ENCODE measurements around the gene RSPO4.

The RSPO4 gene

GRCh38 chr20:958936-959815 is 42.9 kb downstream of the RSPO4 start:
- H3K9me3 ChIP-seq (ENCODE audit: low read depth, low read length), result no peaks in the 10 kb centered on the region
- no peak for DNase-seq (ENCODE audit: low read depth, low spot score)
- H3K4me3 ChIP-seq, result no peak overlapping the region
- no peak for TF ChIP-seq POLR2AphosphoS5 (IDR thresholded peaks at IDR 0.05; ENCODE audit: borderline replicate concordance, low read depth, low read length)
- TF ChIP-seq FOXP2 (optimal IDR thresholded peaks at IDR 0.05; ENCODE audit: control extremely low read depth, extremely low read length, insufficient read depth), result no peak
- no peak for TF ChIP-seq EZH2 (IDR thresholded peaks at IDR 0.05)
- H3K9ac ChIP-seq (ENCODE audit: insufficient read length), result no peak overlapping the region
- no peak overlapping the region for H3K27ac ChIP-seq
- H3K36me3 ChIP-seq (ENCODE audit: insufficient read depth, low read length), result no peaks in the 10 kb centered on the region

- no peaks in the 10 kb centered on the region for H3K9me3 ChIP-seq (ENCODE audit: low read depth, low read length)
- TF ChIP-seq EZH2 (IDR thresholded peaks at IDR 0.05) (no peak), POLR2AphosphoS5 (IDR thresholded peaks at IDR 0.05; ENCODE audit: borderline replicate concordance, low read depth, low read length) (no peak), FOXP2 (optimal IDR thresholded peaks at IDR 0.05; ENCODE audit: control extremely low read depth, extremely low read length, insufficient read depth) (no peak)
- no peak overlapping the region for H3K9ac ChIP-seq (ENCODE audit: insufficient read length)
- H3K4me3 ChIP-seq, result no peak overlapping the region
- DNase-seq (ENCODE audit: low read depth, low spot score), result no peak
- no peaks in the 10 kb centered on the region for H3K36me3 ChIP-seq (ENCODE audit: insufficient read depth, low read length)
- H3K27ac ChIP-seq, result no peak overlapping the region
These were observed 44.6 kb downstream of the RSPO4 start for GRCh38 chr20:957544-957943.

GRCh38 chr20:956330-956951 is 45.7 kb downstream of the RSPO4 start:
- no peaks in the 10 kb centered on the region for H3K36me3 ChIP-seq (ENCODE audit: insufficient read depth, low read length)
- no peak overlapping the region for H3K4me3 ChIP-seq
- TF ChIP-seq FOXP2 (optimal IDR thresholded peaks at IDR 0.05; ENCODE audit: control extremely low read depth, extremely low read length, insufficient read depth) (no peak), EZH2 (IDR thresholded peaks at IDR 0.05) (no peak), POLR2AphosphoS5 (IDR thresholded peaks at IDR 0.05; ENCODE audit: borderline replicate concordance, low read depth, low read length) (no peak)
- no peak overlapping the region for H3K27ac ChIP-seq
- H3K9me3 ChIP-seq (ENCODE audit: low read depth, low read length), result no peaks in the 10 kb centered on the region
- no peak overlapping the region for H3K9ac ChIP-seq (ENCODE audit: insufficient read length)
- DNase-seq (ENCODE audit: low read depth, low spot score), result no peak

- no peak overlapping the region for H3K9ac ChIP-seq (ENCODE audit: insufficient read length)
- H3K27ac ChIP-seq, result no peak overlapping the region
- TF ChIP-seq EZH2 (IDR thresholded peaks at IDR 0.05) (no peak), FOXP2 (optimal IDR thresholded peaks at IDR 0.05; ENCODE audit: control extremely low read depth, extremely low read length, insufficient read depth) (no peak), POLR2AphosphoS5 (IDR thresholded peaks at IDR 0.05; ENCODE audit: borderline replicate concordance, low read depth, low read length) (no peak)
- no peaks in the 10 kb centered on the region for H3K9me3 ChIP-seq (ENCODE audit: low read depth, low read length)
- no peaks in the 10 kb centered on the region for H3K36me3 ChIP-seq (ENCODE audit: insufficient read depth, low read length)
- DNase-seq (ENCODE audit: low read depth, low spot score), result no peak
- H3K4me3 ChIP-seq, result no peak overlapping the region
These were observed 46.5 kb downstream of the RSPO4 start for GRCh38 chr20:955656-956055.

GRCh38 chr20:955111-955510 is 47.0 kb downstream of the RSPO4 start:
- no peaks in the 10 kb centered on the region for H3K9me3 ChIP-seq (ENCODE audit: low read depth, low read length)
- no peak for DNase-seq (ENCODE audit: low read depth, low spot score)
- no peak overlapping the region for H3K4me3 ChIP-seq
- no peaks in the 10 kb centered on the region for H3K36me3 ChIP-seq (ENCODE audit: insufficient read depth, low read length)
- TF ChIP-seq FOXP2 (optimal IDR thresholded peaks at IDR 0.05; ENCODE audit: control extremely low read depth, extremely low read length, insufficient read depth), result no peak
- TF ChIP-seq EZH2 (IDR thresholded peaks at IDR 0.05), result no peak
- TF ChIP-seq POLR2AphosphoS5 (IDR thresholded peaks at IDR 0.05; ENCODE audit: borderline replicate concordance, low read depth, low read length), result no peak
- no peak overlapping the region for H3K27ac ChIP-seq
- no peak overlapping the region for H3K9ac ChIP-seq (ENCODE audit: insufficient read length)

- Histone ChIP-seq H3K9me3 (ENCODE audit: low read depth, low read length) (no peaks in the 10 kb centered on the region), H3K27ac (no peak overlapping the region), H3K36me3 (ENCODE audit: insufficient read depth, low read length) (no peaks in the 10 kb centered on the region), H3K9ac (ENCODE audit: insufficient read length) (no peak overlapping the region), H3K4me3 (no peak overlapping the region)
- DNase-seq (ENCODE audit: low read depth, low spot score), result no peak
- TF ChIP-seq EZH2 (IDR thresholded peaks at IDR 0.05), result no peak
- TF ChIP-seq POLR2AphosphoS5 (IDR thresholded peaks at IDR 0.05; ENCODE audit: borderline replicate concordance, low read depth, low read length), result no peak
- no peak for TF ChIP-seq FOXP2 (optimal IDR thresholded peaks at IDR 0.05; ENCODE audit: control extremely low read depth, extremely low read length, insufficient read depth)
These were observed 48.4 kb downstream of the RSPO4 start for GRCh38 chr20:953742-954141.

- no peak for DNase-seq (ENCODE audit: low read depth, low spot score)
- TF ChIP-seq FOXP2 (optimal IDR thresholded peaks at IDR 0.05; ENCODE audit: control extremely low read depth, extremely low read length, insufficient read depth), result no peak
- TF ChIP-seq EZH2 (IDR thresholded peaks at IDR 0.05), result no peak
- TF ChIP-seq POLR2AphosphoS5 (IDR thresholded peaks at IDR 0.05; ENCODE audit: borderline replicate concordance, low read depth, low read length), result no peak
- no peaks in the 10 kb centered on the region for H3K9me3 ChIP-seq (ENCODE audit: low read depth, low read length)
- H3K4me3 ChIP-seq, result no peak overlapping the region
- no peaks in the 10 kb centered on the region for H3K36me3 ChIP-seq (ENCODE audit: insufficient read depth, low read length)
- no peak overlapping the region for H3K9ac ChIP-seq (ENCODE audit: insufficient read length)
- no peak overlapping the region for H3K27ac ChIP-seq
These were observed 49.8 kb downstream of the RSPO4 start for GRCh38 chr20:952196-952795.
